GM12891 (cell line): Measurements from ENCODE around the gene SHROOM4.

Experiments used
- POLR2A ChIP-seq: IDR thresholded peaks from 2 replicates; pipeline ENCODE4 v1.6.1; 2011; ENCODE audit warnings: low read depth, low read length, control low read depth
- POLR2AphosphoS5 ChIP-seq: IDR thresholded peaks from 2 replicates; pipeline ENCODE4 v1.6.1; 2011; ENCODE audit warnings: low read depth, low read length, control low read depth
- POU2F2 ChIP-seq: IDR thresholded peaks from 2 replicates; pipeline ENCODE4 v1.6.1; 2011; ENCODE audit warnings: low read depth, mild to moderate bottlenecking, control low read depth, low read length, moderate library complexity
- SPI1 ChIP-seq: IDR thresholded peaks from 2 replicates; pipeline ENCODE4 v1.6.1; 2011; ENCODE audit warnings: low read depth, low read length, control low read depth
- TAF1 ChIP-seq: IDR thresholded peaks from 2 replicates; pipeline ENCODE4 v1.6.1; 2011; ENCODE audit warnings: low read depth, low read length, control low read depth

GRCh38 chrX:50638123-50638522 lies 175.9 kb downstream of the SHROOM4 start:
- no peak for TF ChIP-seq POLR2A
- TF ChIP-seq POU2F2, result no peak
- no peak for TF ChIP-seq SPI1
- TF ChIP-seq POLR2AphosphoS5, result no peak
- TF ChIP-seq TAF1, result no peak
